K562 (cell line): Measurements from ENCODE around the gene NEB. TPM values are rescaled to one million over a fixed set of nuclear protein-coding genes. Genes with fewer than 3 reads are reported as not detected.

Experiments used
- BHLHE40 ChIP-seq: IDR thresholded peaks from 2 replicates; pipeline ENCODE4 v1.6.1; 2011; ENCODE audit warnings: low read length, improper control_type of control experiment
- CSDE1 ChIP-seq, 2 experiments: fragments of 450-650 bp; IDR thresholded peaks; 2 replicates each; pipeline ENCODE4 v1.6.1; 2016; ENCODE audit warnings: mild to moderate bottlenecking in 1 of 2
- ELF2 ChIP-seq: fragments of 250-450 bp; sonication (Bioruptor Pico); IDR thresholded peaks from 2 replicates; pipeline ENCODE4 v1.5.0; 2021; ENCODE audit warnings: mild to moderate bottlenecking
- EP400 ChIP-seq: fragments of 450-650 bp; IDR thresholded peaks from 2 replicates; pipeline ENCODE4 v1.6.1; 2017; ENCODE audit warnings: antibody characterized with exemption, mild to moderate bottlenecking, moderate library complexity
- FOXK2 ChIP-seq, 2 experiments: fragments of 450-650 bp; IDR thresholded peaks in 1 of 2; conservative IDR thresholded peaks in 1 of 2; 2 replicates each; pipeline ENCODE4 v1.6.1; 2016; ENCODE audit warnings: low read depth in 2 of 2, mild to moderate bottlenecking in 1 of 2
- PTBP1 ChIP-seq: fragments of 200-400 bp; formaldehyde crosslinking; IDR thresholded peaks from 2 replicates; pipeline ENCODE4 v1.6.1; 2017; ENCODE audit warnings: low read depth, low read length
- RBM22 ChIP-seq: fragments of 200-400 bp; formaldehyde crosslinking; IDR thresholded peaks from 2 replicates; pipeline ENCODE4 v1.6.1; 2018; ENCODE audit warnings: low read length, low read depth; ENCODE audit not compliant: poor library complexity, severe bottlenecking
- SMAD1 ChIP-seq: fragments of 150-350 bp; IDR thresholded peaks from 2 replicates; pipeline ENCODE4 v1.6.1; 2014; ENCODE audit warnings: low read length, low read depth; ENCODE audit not compliant: partially characterized antibody
- SMARCB1 ChIP-seq: IDR thresholded peaks from 2 replicates; pipeline ENCODE4 v1.6.1; 2011; ENCODE audit warnings: improper control_type of control experiment, low read depth; ENCODE audit not compliant: insufficient read length
- SMC3 ChIP-seq: conservative IDR thresholded peaks from 2 replicates; pipeline ENCODE4 v1.6.1; 2011; ENCODE audit warnings: low read depth, low read length, improper control_type of control experiment; ENCODE audit not compliant: insufficient read depth
- SNIP1 ChIP-seq: fragments of 450-650 bp; IDR thresholded peaks from 2 replicates; pipeline ENCODE4 v1.7.1; 2017; ENCODE audit warnings: low read depth, mild to moderate bottlenecking
- STAG1 ChIP-seq: sonication (generic); formaldehyde crosslinking; IDR thresholded peaks from 2 replicates; pipeline ENCODE4 v1.5.0; 2020; ENCODE audit warnings: missing genetic modification reagents, borderline replicate concordance
- ZNF133 ChIP-seq: fragments of 250-450 bp; sonication (Bioruptor Pico); IDR thresholded peaks from 2 replicates; pipeline ENCODE4 v1.4.0; 2020; ENCODE audit warnings: mild to moderate bottlenecking
- ZNF197 ChIP-seq: fragments of 200-800 bp; sonication (Bioruptor generic); IDR thresholded peaks from 2 replicates; pipeline ENCODE4 v1.6.1; 2016; ENCODE audit warnings: low read depth, missing genetic modification characterization, missing compliant biosample characterization
- ZNF23 ChIP-seq: fragments of 250-450 bp; sonication (Bioruptor Pico); IDR thresholded peaks from 2 replicates; pipeline ENCODE4 v1.4.0; 2020; ENCODE audit warnings: mild to moderate bottlenecking
- ZNF408 ChIP-seq: fragments of 250-450 bp; sonication (Bioruptor Pico); IDR thresholded peaks from 2 replicates; pipeline ENCODE4 v1.4.0; 2020; ENCODE audit warnings: low read depth, mild to moderate bottlenecking, moderate library complexity
- ZNF41 ChIP-seq: fragments of 250-450 bp; sonication (Bioruptor Pico); conservative IDR thresholded peaks from 2 replicates; pipeline ENCODE4 v1.4.0; 2020; ENCODE audit warnings: mild to moderate bottlenecking
- ZNF766 ChIP-seq: fragments of 200-800 bp; sonication (Bioruptor generic); conservative IDR thresholded peaks from 2 replicates; pipeline ENCODE4 v1.6.1; 2016; ENCODE audit warnings: missing genetic modification characterization, missing compliant biosample characterization
- polyA plus RNA-seq, 8 experiments: library from polyadenylated mRNA; depleted of rRNA in 4 of 8; stranded (reverse) in 5 of 8; unstranded in 3 of 8; fragments of >200 nt; fragmentation: Nextera tagmentation in 2 of 8; fragmentation: Illumina TruSeq in 1 of 8; extraction: Ambion mirVana in 2 of 8; extraction: Trizol in 1 of 8; gene quantifications; 2 replicates each; pipeline versions ENCODE4 v1.2.1 to v1.2.3, GENCODE V29; 2011 to 2014; ENCODE audit warnings: inconsistent platforms in 1 of 8, missing spikeins in 1 of 8
- total RNA-seq, 7 experiments: library from RNA; depleted of rRNA in 6 of 7; stranded (reverse); fragments of >200 nt in 6 of 7; fragmentation: Illumina TruSeq in 2 of 7; extraction: Trizol in 2 of 7; gene quantifications; 2 replicates each; pipeline versions ENCODE4 v1.2.1 to v1.2.3, GENCODE V29; 2011 to 2021; ENCODE audit warnings: low replicate concordance in 1 of 7
- TF ChIP-seq, protein P1 (sequence below), 2 experiments: fragments of 450-650 bp; conservative IDR thresholded peaks; 2 replicates each; pipeline ENCODE4 v1.6.1; 2017; ENCODE audit warnings: mild to moderate bottlenecking in 2 of 2, moderate library complexity in 2 of 2
- TF ChIP-seq, protein P2 (sequence below): fragments of 250-450 bp; sonication (Bioruptor Pico); IDR thresholded peaks from 2 replicates; pipeline ENCODE4 v1.4.0; 2020; ENCODE audit warnings: mild to moderate bottlenecking, moderate library complexity
- TF ChIP-seq, protein P3 (sequence below): IDR thresholded peaks from 2 replicates; pipeline ENCODE4 v1.6.1; 2016; ENCODE audit warnings: missing genetic modification characterization, missing compliant biosample characterization
- TF ChIP-seq, protein P4 (sequence below): conservative IDR thresholded peaks from 2 replicates; pipeline ENCODE4 v1.6.1; 2011; ENCODE audit warnings: low read depth, mild to moderate bottlenecking, low read length; ENCODE audit not compliant: control insufficient read depth
- TF ChIP-seq, protein P5 (sequence below), 2 experiments: fragments of 450-650 bp; IDR thresholded peaks; 2 replicates each; pipeline ENCODE4 v1.6.1; 2016

Gene NEB
- total and polyA plus RNA-seq, 9 of the 15 experiments (the other 6 are each of a cell fraction or from before 2014, with no cell fraction given), result 1.7 to 3.8 (median 2.9) TPM

DNA sequence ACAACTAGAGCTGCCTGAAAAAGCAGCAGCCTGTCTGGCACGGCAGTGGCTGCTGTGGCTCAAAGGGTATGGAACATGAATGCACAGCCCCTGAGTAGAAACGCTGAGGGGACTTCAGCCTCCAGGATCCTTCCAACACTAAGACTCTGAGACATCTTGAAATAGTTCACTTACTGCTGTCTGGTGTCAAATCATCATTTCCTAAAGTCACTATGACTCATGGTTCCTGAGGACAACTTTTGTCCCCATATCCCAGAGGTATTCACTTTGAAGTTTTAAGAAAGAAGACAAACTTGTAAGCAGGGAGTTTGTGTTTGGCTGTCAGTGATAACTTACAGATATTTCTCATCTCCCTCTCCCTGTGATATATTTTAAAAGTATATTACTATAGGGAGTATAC is 33.3 kb upstream of the NEB start (continued):
- no peak for TF ChIP-seq SMC3
- TF ChIP-seq PTBP1, result no peak
- TF ChIP-seq, protein P1, sequence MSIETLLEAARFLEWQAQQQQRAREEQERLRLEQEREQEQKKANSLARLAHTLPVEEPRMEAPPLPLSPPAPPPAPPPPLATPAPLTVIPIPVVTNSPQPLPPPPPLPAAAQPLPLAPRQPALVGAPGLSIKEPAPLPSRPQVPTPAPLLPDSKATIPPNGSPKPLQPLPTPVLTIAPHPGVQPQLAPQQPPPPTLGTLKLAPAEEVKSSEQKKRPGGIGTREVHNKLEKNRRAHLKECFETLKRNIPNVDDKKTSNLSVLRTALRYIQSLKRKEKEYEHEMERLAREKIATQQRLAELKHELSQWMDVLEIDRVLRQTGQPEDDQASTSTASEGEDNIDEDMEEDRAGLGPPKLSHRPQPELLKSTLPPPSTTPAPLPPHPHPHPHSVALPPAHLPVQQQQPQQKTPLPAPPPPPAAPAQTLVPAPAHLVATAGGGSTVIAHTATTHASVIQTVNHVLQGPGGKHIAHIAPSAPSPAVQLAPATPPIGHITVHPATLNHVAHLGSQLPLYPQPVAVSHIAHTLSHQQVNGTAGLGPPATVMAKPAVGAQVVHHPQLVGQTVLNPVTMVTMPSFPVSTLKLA (conservative IDR thresholded peaks at IDR 0.05), result no peak
- no peak for TF ChIP-seq STAG1
- TF ChIP-seq RBM22, result no peak
- TF ChIP-seq, protein P2, sequence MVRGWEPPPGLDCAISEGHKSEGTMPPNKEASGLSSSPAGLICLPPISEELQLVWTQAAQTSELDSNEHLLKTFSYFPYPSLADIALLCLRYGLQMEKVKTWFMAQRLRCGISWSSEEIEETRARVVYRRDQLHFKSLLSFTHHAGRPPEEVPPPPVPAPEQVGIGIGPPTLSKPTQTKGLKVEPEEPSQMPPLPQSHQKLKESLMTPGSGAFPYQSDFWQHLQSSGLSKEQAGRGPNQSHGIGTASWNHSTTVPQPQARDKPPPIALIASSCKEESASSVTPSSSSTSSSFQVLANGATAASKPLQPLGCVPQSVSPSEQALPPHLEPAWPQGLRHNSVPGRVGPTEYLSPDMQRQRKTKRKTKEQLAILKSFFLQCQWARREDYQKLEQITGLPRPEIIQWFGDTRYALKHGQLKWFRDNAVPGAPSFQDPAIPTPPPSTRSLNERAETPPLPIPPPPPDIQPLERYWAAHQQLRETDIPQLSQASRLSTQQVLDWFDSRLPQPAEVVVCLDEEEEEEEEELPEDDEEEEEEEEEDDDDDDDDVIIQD, result no peak
- 0 out of 2 replicates have a peak, but pooled peaks have one; percentile 19 for TF ChIP-seq EP400
- TF ChIP-seq BHLHE40, result no peak
- no peak for TF ChIP-seq SNIP1
- TF ChIP-seq ZNF23, result no peak
- TF ChIP-seq, protein P3, sequence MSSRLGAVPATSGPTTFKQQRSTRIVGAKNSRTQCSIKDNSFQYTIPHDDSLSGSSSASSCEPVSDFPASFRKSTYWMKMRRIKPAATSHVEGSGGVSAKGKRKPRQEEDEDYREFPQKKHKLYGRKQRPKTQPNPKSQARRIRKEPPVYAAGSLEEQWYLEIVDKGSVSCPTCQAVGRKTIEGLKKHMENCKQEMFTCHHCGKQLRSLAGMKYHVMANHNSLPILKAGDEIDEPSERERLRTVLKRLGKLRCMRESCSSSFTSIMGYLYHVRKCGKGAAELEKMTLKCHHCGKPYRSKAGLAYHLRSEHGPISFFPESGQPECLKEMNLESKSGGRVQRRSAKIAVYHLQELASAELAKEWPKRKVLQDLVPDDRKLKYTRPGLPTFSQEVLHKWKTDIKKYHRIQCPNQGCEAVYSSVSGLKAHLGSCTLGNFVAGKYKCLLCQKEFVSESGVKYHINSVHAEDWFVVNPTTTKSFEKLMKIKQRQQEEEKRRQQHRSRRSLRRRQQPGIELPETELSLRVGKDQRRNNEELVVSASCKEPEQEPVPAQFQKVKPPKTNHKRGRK (tag), result no peak
- TF ChIP-seq ZNF41, result no peak
- TF ChIP-seq SMAD1, result no peak
- TF ChIP-seq SMARCB1, result no peak
- TF ChIP-seq FOXK2 (conservative IDR thresholded peaks at IDR 0.05 in 1 of 2, IDR thresholded peaks at IDR 0.05 in 1 of 2; ENCODE audit: low read depth in 2 of 2), result no peak
- no peak for TF ChIP-seq ZNF133 (CRISPR knock-in tag)
- TF ChIP-seq ZNF197 (CRISPR knock-in tag), result no peak
- TF ChIP-seq, protein P4, sequence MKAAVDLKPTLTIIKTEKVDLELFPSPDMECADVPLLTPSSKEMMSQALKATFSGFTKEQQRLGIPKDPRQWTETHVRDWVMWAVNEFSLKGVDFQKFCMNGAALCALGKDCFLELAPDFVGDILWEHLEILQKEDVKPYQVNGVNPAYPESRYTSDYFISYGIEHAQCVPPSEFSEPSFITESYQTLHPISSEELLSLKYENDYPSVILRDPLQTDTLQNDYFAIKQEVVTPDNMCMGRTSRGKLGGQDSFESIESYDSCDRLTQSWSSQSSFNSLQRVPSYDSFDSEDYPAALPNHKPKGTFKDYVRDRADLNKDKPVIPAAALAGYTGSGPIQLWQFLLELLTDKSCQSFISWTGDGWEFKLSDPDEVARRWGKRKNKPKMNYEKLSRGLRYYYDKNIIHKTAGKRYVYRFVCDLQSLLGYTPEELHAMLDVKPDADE, result no peak
- no peak for TF ChIP-seq ELF2
- no peak for TF ChIP-seq CSDE1 (IDR thresholded peaks at IDR 0.05)
- TF ChIP-seq, protein P5, sequence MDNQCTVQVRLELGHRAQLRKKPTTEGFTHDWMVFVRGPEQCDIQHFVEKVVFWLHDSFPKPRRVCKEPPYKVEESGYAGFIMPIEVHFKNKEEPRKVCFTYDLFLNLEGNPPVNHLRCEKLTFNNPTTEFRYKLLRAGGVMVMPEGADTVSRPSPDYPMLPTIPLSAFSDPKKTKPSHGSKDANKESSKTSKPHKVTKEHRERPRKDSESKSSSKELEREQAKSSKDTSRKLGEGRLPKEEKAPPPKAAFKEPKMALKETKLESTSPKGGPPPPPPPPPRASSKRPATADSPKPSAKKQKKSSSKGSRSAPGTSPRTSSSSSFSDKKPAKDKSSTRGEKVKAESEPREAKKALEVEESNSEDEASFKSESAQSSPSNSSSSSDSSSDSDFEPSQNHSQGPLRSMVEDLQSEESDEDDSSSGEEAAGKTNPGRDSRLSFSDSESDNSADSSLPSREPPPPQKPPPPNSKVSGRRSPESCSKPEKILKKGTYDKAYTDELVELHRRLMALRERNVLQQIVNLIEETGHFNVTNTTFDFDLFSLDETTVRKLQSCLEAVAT (IDR thresholded peaks at IDR 0.05), result no peak
- TF ChIP-seq ZNF408 (CRISPR knock-in tag), result no peak
- no peak for TF ChIP-seq ZNF766 (CRISPR knock-in tag)
